Caco-2 (cell line): ENCODE measurements around the gene POLA1. TPM values are rescaled to one million over a fixed set of nuclear protein-coding genes. Genes with fewer than 3 reads are reported as not detected.

Experiments
- BruUV-seq: library from RNA; stranded (reverse); fragments of 400-500 nt; replicated peaks from 2 replicates; lab custom pipeline; 2021; lab: Mats Ljungman, UMichigan
- CTCF ChIA-PET: fragments of 300-600 bp; sonication (Branson Sonifier 250); formaldehyde crosslinking; loops from one replicate; lab custom pipeline; 2022; ENCODE audit warnings: antibody characterized with exemption; lab: Charles Lee
- POLR2A ChIA-PET: fragments of 300-600 bp; sonication (Branson Sonifier 250); formaldehyde crosslinking; loops from one replicate; lab custom pipeline; 2022; ENCODE audit warnings: antibody characterized with exemption; lab: Charles Lee
- DNase-seq, 2 experiments: peaks; one replicate each; pipeline versions ENCODE4 v3.0.0 to v3.0.0-alpha.2; 2020 to 2022
- H3K27me3 ChIP-seq: replicated peaks from 2 replicates; pipeline ENCODE4 v1.6.0; 2011; ENCODE audit warnings: low read length; ENCODE audit not compliant: control insufficient read depth, insufficient read depth
- H3K36me3 ChIP-seq: 2 replicates; pipeline ENCODE4 v1.5.1; 2011; ENCODE audit warnings: low read length; ENCODE audit not compliant: control insufficient read depth, insufficient read depth
- H3K4me1 ChIP-seq: fragments of 250-450 bp; sonication (Bioruptor Pico); 2 replicates; pipeline ENCODE4 v1.5.1; 2020; ENCODE audit warnings: mild to moderate bottlenecking
- H3K4me3 ChIP-seq: 2 replicates; pipeline ENCODE4 v1.5.1; 2011; ENCODE audit warnings: low read depth, mild to moderate bottlenecking, control low read depth, low read length
- H3K9me3 ChIP-seq: fragments of 250-450 bp; sonication (Bioruptor Pico); 2 replicates; pipeline ENCODE4 v1.5.1; 2020; ENCODE audit warnings: mild to moderate bottlenecking, moderate library complexity
- H3K27ac Mint-ChIP-seq: one replicate; pipeline ENCODE4 v1.8.0; 2022; ENCODE audit warnings: mixed read lengths; ENCODE audit not compliant: unreplicated experiment
- H3K27me3 Mint-ChIP-seq: one replicate; pipeline ENCODE4 v1.8.0; 2022; ENCODE audit warnings: mixed read lengths; ENCODE audit not compliant: insufficient read depth, unreplicated experiment
- H3K36me3 Mint-ChIP-seq: one replicate; pipeline ENCODE4 v1.8.0; 2022; ENCODE audit warnings: mild to moderate bottlenecking, mixed read lengths; ENCODE audit not compliant: insufficient read depth, unreplicated experiment
- H3K4me1 Mint-ChIP-seq: one replicate; pipeline ENCODE4 v1.8.0; 2022; ENCODE audit warnings: low read depth, mixed read lengths; ENCODE audit not compliant: unreplicated experiment
- H3K4me3 Mint-ChIP-seq: one replicate; pipeline ENCODE4 v1.8.0; 2022; ENCODE audit warnings: mild to moderate bottlenecking, moderate library complexity, mixed read lengths; ENCODE audit not compliant: unreplicated experiment
- H3K9me3 Mint-ChIP-seq: one replicate; pipeline ENCODE4 v1.8.0; 2022; ENCODE audit warnings: mixed read lengths; ENCODE audit not compliant: unreplicated experiment
- intact Hi-C: fragments of 100-400 bp; cut with micrococcal nuclease; formaldehyde crosslinking; loops from one replicate; pipeline ENCODE4 v1.10.0; 2022; ENCODE audit not compliant: unreplicated experiment
- total RNA-seq: library from RNA; stranded (reverse); gene quantifications from 2 replicates; pipeline ENCODE4 v1.2.3, GENCODE V29; 2022
- TF ChIP-seq, protein P1 (sequence below), 2 experiments: fragments of 200-600 bp in 1 of 2; IDR thresholded peaks; 1 replicate in 1 of 2; 2 replicates in 1 of 2; pipeline versions ENCODE4 v1.5.1 to v1.8.0; 2011 to 2022; ENCODE audit warnings: antibody characterized with exemption in 1 of 2, control low read depth in 1 of 2, inconsistent platforms in 1 of 2, low read depth in 1 of 2, low read length in 1 of 2, mild to moderate bottlenecking in 1 of 2, moderate library complexity in 1 of 2; ENCODE audit not compliant: insufficient read depth in 1 of 2, severe bottlenecking in 1 of 2, unreplicated experiment in 1 of 2

Gene POLA1
- total RNA-seq, 1 experiment from 2014 or later, result 23.5 TPM

- H3K27me3 Mint-ChIP-seq, result peaks cover 8% of the 10 kb centered on the region
- H3K36me3 ChIP-seq, result no peaks in the 10 kb centered on the region
- H3K4me3 ChIP-seq, result no peak overlapping the region
- no peak for DNase-seq
- H3K27me3 ChIP-seq, result no peaks in the 10 kb centered on the region
- no peaks in the 10 kb centered on the region for H3K9me3 ChIP-seq
- H3K4me3 Mint-ChIP-seq, result no peak overlapping the region
- BruUV-seq, result no TSS peak
- no peaks in the 10 kb centered on the region for H3K9me3 Mint-ChIP-seq
- no peak overlapping the region for H3K27ac Mint-ChIP-seq
- TF ChIP-seq, protein P1, sequence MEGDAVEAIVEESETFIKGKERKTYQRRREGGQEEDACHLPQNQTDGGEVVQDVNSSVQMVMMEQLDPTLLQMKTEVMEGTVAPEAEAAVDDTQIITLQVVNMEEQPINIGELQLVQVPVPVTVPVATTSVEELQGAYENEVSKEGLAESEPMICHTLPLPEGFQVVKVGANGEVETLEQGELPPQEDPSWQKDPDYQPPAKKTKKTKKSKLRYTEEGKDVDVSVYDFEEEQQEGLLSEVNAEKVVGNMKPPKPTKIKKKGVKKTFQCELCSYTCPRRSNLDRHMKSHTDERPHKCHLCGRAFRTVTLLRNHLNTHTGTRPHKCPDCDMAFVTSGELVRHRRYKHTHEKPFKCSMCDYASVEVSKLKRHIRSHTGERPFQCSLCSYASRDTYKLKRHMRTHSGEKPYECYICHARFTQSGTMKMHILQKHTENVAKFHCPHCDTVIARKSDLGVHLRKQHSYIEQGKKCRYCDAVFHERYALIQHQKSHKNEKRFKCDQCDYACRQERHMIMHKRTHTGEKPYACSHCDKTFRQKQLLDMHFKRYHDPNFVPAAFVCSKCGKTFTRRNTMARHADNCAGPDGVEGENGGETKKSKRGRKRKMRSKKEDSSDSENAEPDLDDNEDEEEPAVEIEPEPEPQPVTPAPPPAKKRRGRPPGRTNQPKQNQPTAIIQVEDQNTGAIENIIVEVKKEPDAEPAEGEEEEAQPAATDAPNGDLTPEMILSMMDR (IDR thresholded peaks at IDR 0.05; ENCODE audit: insufficient read depth in 1 of 2, low read depth in 1 of 2, low read length in 1 of 2, severe bottlenecking in 1 of 2, unreplicated experiment in 1 of 2), result no peak
- H3K4me1 Mint-ChIP-seq, result no peaks in the 10 kb centered on the region
- H3K4me1 ChIP-seq, result no peaks in the 10 kb centered on the region
- H3K36me3 Mint-ChIP-seq, result peaks cover under 1% of the 10 kb centered on the region
- ChIA-PET CTCF (no interaction called here), POLR2A (no interaction called here)
- intact Hi-C loops, result no loop called here
Observed at GRCh38 chrX:25009407-25009806, 315.7 kb downstream of the POLA1 start.

GRCh38 chrX:25010784-25011588, 317.3 kb downstream of the POLA1 start:
- CTCF ChIA-PET, result no interaction called here

DNA sequence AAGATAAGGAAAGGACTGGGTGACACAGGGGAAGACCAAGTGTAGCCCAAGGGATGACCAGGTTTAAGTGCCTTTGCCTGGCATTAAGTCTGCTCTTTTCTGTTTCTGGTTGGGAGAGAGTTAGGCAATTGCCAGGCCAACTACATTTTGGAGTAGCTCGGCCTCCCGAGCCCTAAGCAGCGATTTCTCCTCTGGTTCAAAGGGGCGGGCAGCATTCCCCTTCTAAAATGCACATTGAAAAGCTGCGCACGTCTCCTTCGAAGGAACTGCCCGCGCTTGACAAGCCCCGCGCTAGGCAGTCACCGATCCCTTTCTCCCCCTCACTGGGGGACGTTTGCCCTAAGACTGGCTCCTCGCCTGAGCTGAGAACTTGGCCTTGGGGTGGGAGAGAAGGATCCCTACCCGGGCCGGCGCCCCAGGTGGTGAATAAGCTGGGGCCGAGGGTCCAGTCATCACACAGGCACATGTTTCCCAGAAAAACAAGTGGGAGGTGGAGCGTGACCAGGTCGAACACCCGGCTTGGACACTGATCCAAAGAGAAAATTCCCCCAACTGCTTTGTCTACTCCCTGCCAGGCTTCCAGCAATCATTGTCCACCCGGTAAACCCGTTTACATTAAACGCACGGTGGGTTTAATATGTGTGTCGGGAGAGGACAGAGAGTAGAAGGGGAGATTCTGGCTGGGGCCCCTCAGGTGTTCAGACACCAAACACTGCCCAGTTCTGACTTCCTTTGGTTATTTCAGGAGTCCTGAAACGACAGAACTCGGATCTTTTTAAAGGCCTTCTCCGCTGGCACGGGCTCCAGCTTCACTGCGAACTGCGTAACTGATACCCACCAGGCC, 318.1 kb downstream of the POLA1 start:
- H3K36me3 ChIP-seq, result no peaks in the 10 kb centered on the region
- CTCF ChIA-PET, result no interaction called here
- TF ChIP-seq, protein P1 (IDR thresholded peaks at IDR 0.05; ENCODE audit: insufficient read depth in 1 of 2, low read depth in 1 of 2, low read length in 1 of 2, severe bottlenecking in 1 of 2, unreplicated experiment in 1 of 2), result no peak
- no peaks in the 10 kb centered on the region for H3K27me3 ChIP-seq
- H3K9me3 ChIP-seq, result no peaks in the 10 kb centered on the region
- peaks cover 10% of the 10 kb centered on the region for H3K27me3 Mint-ChIP-seq
- POLR2A ChIA-PET, result no interaction called here
- H3K9me3 Mint-ChIP-seq, result no peaks in the 10 kb centered on the region
- H3K4me1 Mint-ChIP-seq, result no peaks in the 10 kb centered on the region
- H3K4me3 ChIP-seq, result no peak overlapping the region
- H3K4me3 Mint-ChIP-seq, result no peak overlapping the region
- H3K4me1 ChIP-seq, result no peaks in the 10 kb centered on the region
- no peak for DNase-seq
- BruUV-seq, result no TSS peak
- intact Hi-C loops, result no loop called here
- H3K36me3 Mint-ChIP-seq, result no peaks in the 10 kb centered on the region
- no peak overlapping the region for H3K27ac Mint-ChIP-seq

More at GRCh38 chrX:25010784-25011588, 317.3 kb downstream of the POLA1 start:
- Mint-ChIP-seq H3K4me1 (no peaks in the 10 kb centered on the region), H3K36me3 (no peaks in the 10 kb centered on the region), H3K27me3 (peaks cover 8% of the 10 kb centered on the region), H3K27ac (no peak overlapping the region), H3K9me3 (no peaks in the 10 kb centered on the region), H3K4me3 (no peak overlapping the region)
- TF ChIP-seq, protein P1 (IDR thresholded peaks at IDR 0.05; ENCODE audit: insufficient read depth in 1 of 2, low read depth in 1 of 2, low read length in 1 of 2, severe bottlenecking in 1 of 2, unreplicated experiment in 1 of 2), result no peak
- Histone ChIP-seq H3K4me3 (no peak overlapping the region), H3K9me3 (no peaks in the 10 kb centered on the region), H3K27me3 (no peaks in the 10 kb centered on the region), H3K36me3 (no peaks in the 10 kb centered on the region), H3K4me1 (no peaks in the 10 kb centered on the region)
- no TSS peak for BruUV-seq
- intact Hi-C loops, result no loop called here
- no peak for DNase-seq
- POLR2A ChIA-PET, result no interaction called here
